ENCODE data around the gene C16orf87.
A peak's percentile ranks its signal among the peaks of the same experiment; 100 is the strongest.
"Not testable (repeated sequence)": the region's sequence is repeated elsewhere in the genome, so short reads cannot be mapped to it uniquely, and the experiment has no call there.

Gene C16orf87

DNA sequence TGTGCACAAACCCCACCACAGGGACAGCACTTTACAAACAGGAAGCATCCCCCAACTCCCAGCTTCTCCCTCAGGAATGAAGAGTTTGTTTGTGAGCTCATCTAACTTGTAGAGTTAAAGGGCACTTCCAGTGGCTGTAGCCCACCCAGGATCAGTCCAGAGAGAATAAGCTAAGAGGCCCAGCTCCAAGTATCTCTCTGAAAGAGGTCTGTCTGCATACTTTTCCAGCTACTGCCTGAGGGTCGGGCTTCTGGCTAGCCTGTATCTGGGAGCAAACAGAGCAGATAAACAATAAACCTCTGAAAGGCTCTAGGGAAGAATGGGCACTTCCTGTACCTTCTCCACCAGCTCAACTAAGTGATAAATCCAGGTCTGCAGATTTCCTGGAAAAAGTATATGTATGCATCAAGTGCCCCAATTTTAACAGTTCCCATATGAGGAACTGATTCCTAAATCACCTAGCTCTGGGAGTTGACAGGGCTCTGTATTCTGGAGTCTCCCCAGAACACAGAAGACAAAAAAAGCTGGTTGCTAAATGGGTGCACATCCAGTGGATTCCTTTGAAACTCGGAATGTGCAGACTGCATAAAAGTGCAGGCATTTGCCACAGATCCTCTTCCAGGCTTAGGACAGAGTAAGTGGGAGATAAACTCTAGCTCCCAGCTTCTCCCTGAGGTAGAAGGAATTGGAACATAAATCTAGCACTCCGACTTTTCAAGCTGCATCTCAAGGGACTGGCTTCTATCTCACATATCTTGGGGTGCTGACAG, 45.7 kb downstream of the C16orf87 start:
- H3K9me2 ChIP-seq (replicated peaks; ENCODE audit: control insufficient read depth, low read length) = no peaks in the 10 kb centered on the region
- H3K4me1 ChIP-seq (ENCODE audit: control insufficient read depth, low read length) = peaks cover 86% of the 10 kb centered on the region
- H3K4me3 ChIP-seq (ENCODE audit: low read length) = peak overlapping the region; percentile 25
- H3K27me3 ChIP-seq (ENCODE audit: control insufficient read depth, low read length) = no peaks in the 10 kb centered on the region
- peaks cover 40% of the 10 kb centered on the region for H3F3A ChIP-seq (ENCODE audit: control insufficient read depth, insufficient read depth)
- H3K79me2 ChIP-seq (ENCODE audit: control insufficient read depth, low read length) = peaks cover 3% of the 10 kb centered on the region
- no peak for TF ChIP-seq EZH2phosphoT487 (IDR thresholded peaks at IDR 0.05; ENCODE audit: borderline replicate concordance, low read length)
- TF ChIP-seq CTCF (IDR thresholded peaks at IDR 0.05; ENCODE audit: low read depth, low read length, poor library complexity, severe bottlenecking) = no peak
- no peaks in the 10 kb centered on the region for H3K36me3 ChIP-seq (ENCODE audit: control insufficient read depth, low read length)
- H3K4me2 ChIP-seq (ENCODE audit: low read length) = peak overlapping the region; percentile 99
- no peaks in the 10 kb centered on the region for H3K9me3 ChIP-seq (ENCODE audit: control insufficient read depth, insufficient read depth, low read length)
- H3K27ac ChIP-seq (ENCODE audit: low read depth, low read length) = peak overlapping the region; percentile 98
- H4K20me1 ChIP-seq (ENCODE audit: control insufficient read depth, insufficient read depth, low read depth, low read length) = no peaks in the 10 kb centered on the region

- H3K36me3 ChIP-seq (ENCODE audit: control insufficient read depth, low read length); H3K9me3 ChIP-seq (ENCODE audit: control insufficient read depth, insufficient read depth, low read length); H3K79me2 ChIP-seq (ENCODE audit: control insufficient read depth, low read length); H4K20me1 ChIP-seq (ENCODE audit: control insufficient read depth, insufficient read depth, low read depth, low read length); H3K9me2 ChIP-seq (replicated peaks; ENCODE audit: control insufficient read depth, low read length); H3K27me3 ChIP-seq (ENCODE audit: control insufficient read depth, low read length): not testable (repeated sequence)
- H3K4me3 ChIP-seq (ENCODE audit: low read length) = peak overlapping the region; percentile 25
- H3K27ac ChIP-seq (ENCODE audit: low read depth, low read length) = peak overlapping the region; percentile 98
- peaks cover 42% of the 10 kb centered on the region for H3F3A ChIP-seq (ENCODE audit: control insufficient read depth, insufficient read depth)
- H3K4me1 ChIP-seq (ENCODE audit: control insufficient read depth, low read length) = peaks cover 82% of the 10 kb centered on the region
- peak overlapping the region; percentile 99 for H3K4me2 ChIP-seq (ENCODE audit: low read length)
Measured at GRCh38 chr16:46784569-46784968, 46.4 kb downstream of the C16orf87 start.

DNA sequence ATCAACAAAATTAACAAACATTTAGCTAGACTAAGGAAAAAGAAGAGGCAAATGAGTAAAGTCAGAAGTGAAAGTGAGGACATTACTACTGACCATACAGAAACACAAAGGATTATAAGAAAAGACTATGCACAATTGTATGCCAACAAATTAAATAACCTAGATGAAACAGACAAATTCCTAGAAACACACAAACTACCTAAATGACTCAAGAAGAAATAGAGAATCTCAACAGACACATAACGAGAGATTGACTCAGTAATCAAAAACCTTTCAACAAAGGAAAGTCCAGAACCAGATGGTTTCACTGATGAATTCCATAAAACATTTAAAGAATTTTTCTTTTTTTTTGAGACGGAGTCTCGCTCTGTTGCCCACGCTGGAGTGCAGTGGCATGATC, 47.2 kb downstream of the C16orf87 start:
- Histone ChIP-seq H3K9me2 (replicated peaks; ENCODE audit: control insufficient read depth, low read length) (no peaks in the 10 kb centered on the region), H3F3A (ENCODE audit: control insufficient read depth, insufficient read depth) (peaks cover 35% of the 10 kb centered on the region), H3K27me3 (ENCODE audit: control insufficient read depth, low read length) (no peaks in the 10 kb centered on the region), H3K27ac (ENCODE audit: low read depth, low read length) (no peak overlapping the region), H3K4me2 (ENCODE audit: low read length) (no peak overlapping the region), H3K36me3 (ENCODE audit: control insufficient read depth, low read length) (no peaks in the 10 kb centered on the region), H3K79me2 (ENCODE audit: control insufficient read depth, low read length) (no peaks in the 10 kb centered on the region), H4K20me1 (ENCODE audit: control insufficient read depth, insufficient read depth, low read depth, low read length) (no peaks in the 10 kb centered on the region), H3K4me1 (ENCODE audit: control insufficient read depth, low read length) (peaks cover 74% of the 10 kb centered on the region), H3K9me3 (ENCODE audit: control insufficient read depth, insufficient read depth, low read length) (peaks cover 3% of the 10 kb centered on the region; the same call in 1 of the 2 replicates), H3K4me3 (ENCODE audit: low read length) (no peak overlapping the region)
- TF ChIP-seq EZH2phosphoT487 (IDR thresholded peaks at IDR 0.05; ENCODE audit: borderline replicate concordance, low read length) = no peak
- no peak for TF ChIP-seq CTCF (IDR thresholded peaks at IDR 0.05; ENCODE audit: low read depth, low read length, poor library complexity, severe bottlenecking)

DNA sequence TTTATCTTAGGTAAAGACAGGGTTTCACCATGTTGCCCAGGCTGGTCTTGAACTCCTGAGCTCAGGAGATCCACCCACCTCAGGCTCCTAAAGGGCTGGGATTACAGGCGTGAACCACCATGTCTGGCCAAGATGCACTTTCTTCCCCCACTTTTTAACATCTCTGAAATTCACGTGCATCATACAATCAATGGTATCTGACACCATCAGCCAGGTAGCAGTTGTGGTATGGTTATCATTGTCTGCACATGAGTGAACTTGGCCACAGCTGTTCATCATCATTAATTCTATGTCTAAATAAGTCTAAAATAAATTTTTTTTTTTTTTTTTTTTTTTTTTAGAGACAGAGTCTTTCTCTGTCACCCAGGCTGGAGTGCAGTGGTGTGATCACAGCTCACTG, 48.7 kb downstream of the C16orf87 start:
- peaks cover 21% of the 10 kb centered on the region; the same call in 1 of the 2 replicates for H3F3A ChIP-seq (ENCODE audit: control insufficient read depth, insufficient read depth)
- H3K4me3 ChIP-seq (ENCODE audit: low read length) = no peak overlapping the region
- no peaks in the 10 kb centered on the region for H3K9me2 ChIP-seq (replicated peaks; ENCODE audit: control insufficient read depth, low read length)
- TF ChIP-seq EZH2phosphoT487 (IDR thresholded peaks at IDR 0.05; ENCODE audit: borderline replicate concordance, low read length) (no peak), CTCF (IDR thresholded peaks at IDR 0.05; ENCODE audit: low read depth, low read length, poor library complexity, severe bottlenecking) (no peak)
- peaks cover 69% of the 10 kb centered on the region for H3K4me1 ChIP-seq (ENCODE audit: control insufficient read depth, low read length)
- no peaks in the 10 kb centered on the region for H3K79me2 ChIP-seq (ENCODE audit: control insufficient read depth, low read length)
- H3K36me3 ChIP-seq (ENCODE audit: control insufficient read depth, low read length) = no peaks in the 10 kb centered on the region
- H3K27ac ChIP-seq (ENCODE audit: low read depth, low read length) = peak overlapping the region; percentile 39; the same call in 1 of the 2 replicates
- H4K20me1 ChIP-seq (ENCODE audit: control insufficient read depth, insufficient read depth, low read depth, low read length) = no peaks in the 10 kb centered on the region
- H3K27me3 ChIP-seq (ENCODE audit: control insufficient read depth, low read length) = no peaks in the 10 kb centered on the region
- H3K9me3 ChIP-seq (ENCODE audit: control insufficient read depth, insufficient read depth, low read length) = peaks cover 13% of the 10 kb centered on the region; the same call in 1 of the 2 replicates
- peak overlapping the region; percentile 39; the same call in 1 of the 2 replicates for H3K4me2 ChIP-seq (ENCODE audit: low read length)

Data from DOHH2 (cell line).